CD14-positive monocyte (primary cell): Measurements from ENCODE around the gene C13orf46. TPM values are rescaled to one million over a fixed set of nuclear protein-coding genes. Genes with fewer than 3 reads are reported as not detected.
A peak's percentile ranks its signal among the peaks of the same experiment; 100 is the strongest.

Experiments used
- DNase-seq, 3 donors: peaks; one replicate each; pipeline ENCODE4 v3.0.0-alpha.2; 2011 to 2022
- H2AFZ ChIP-seq: 2 replicates; pipeline ENCODE4 v1.6.0; 2012; ENCODE audit warnings: mild to moderate bottlenecking, low read depth, low read length, inconsistent platforms; ENCODE audit not compliant: insufficient read depth, poor library complexity, severe bottlenecking
- H3K27ac ChIP-seq, 2 donors: 1 replicate in 1 of 2; 2 replicates in 1 of 2; pipeline ENCODE4 v1.5.1; 2012 to 2013; ENCODE audit warnings: low read length in 2 of 2, control low read depth in 1 of 2, inconsistent platforms in 1 of 2, low read depth in 1 of 2, mild to moderate bottlenecking in 1 of 2
- H3K27me3 ChIP-seq, 2 donors: one replicate each; pipeline versions ENCODE4 v1.6.0 to v1.6.1; 2011 to 2013; ENCODE audit warnings: low read length in 2 of 2; ENCODE audit not compliant: control insufficient read depth in 2 of 2, insufficient read depth in 2 of 2
- H3K36me3 ChIP-seq, 2 donors: replicated peaks in 1 of 2; 1 replicate in 1 of 2; 2 replicates in 1 of 2; pipeline versions ENCODE4 v1.5.1 to v1.6.1; 2012 to 2013; ENCODE audit warnings: low read length in 2 of 2, control low read depth in 1 of 2, inconsistent platforms in 1 of 2, mild to moderate bottlenecking in 1 of 2; ENCODE audit not compliant: insufficient read depth in 2 of 2, control insufficient read depth in 1 of 2
- H3K4me1 ChIP-seq, 2 donors: 1 replicate in 1 of 2; 2 replicates in 1 of 2; pipeline versions ENCODE4 v1.5.1 to v1.6.1; 2012 to 2013; ENCODE audit warnings: low read length in 2 of 2, control low read depth in 1 of 2, inconsistent platforms in 1 of 2, mild to moderate bottlenecking in 1 of 2, moderate library complexity in 1 of 2; ENCODE audit not compliant: insufficient read depth in 2 of 2, control insufficient read depth in 1 of 2
- H3K4me2 ChIP-seq: replicated peaks from 2 replicates; pipeline ENCODE3; 2012; ENCODE audit warnings: low read length, moderate library complexity, mild to moderate bottlenecking; ENCODE audit not compliant: poor library complexity, severe bottlenecking; ENCODE audit errors: extremely low read depth
- H3K4me3 ChIP-seq, 3 experiments: fragments of 200-600 bp in 1 of 3; sonication (generic) in 1 of 3; replicated peaks in 1 of 3; 1 replicate in 2 of 3; 2 replicates in 1 of 3; pipeline ENCODE4 v1.5.1; 2011 to 2013; ENCODE audit warnings: low read length in 3 of 3, mild to moderate bottlenecking in 3 of 3, control low read depth in 2 of 3, low read depth in 2 of 3, inconsistent platforms in 1 of 3, moderate library complexity in 1 of 3
- H3K79me2 ChIP-seq: 2 replicates; pipeline ENCODE4 v1.6.0; 2012; ENCODE audit warnings: mild to moderate bottlenecking, control low read depth, inconsistent platforms, low read length, moderate library complexity; ENCODE audit not compliant: insufficient read depth
- H3K9ac ChIP-seq: 2 replicates; pipeline ENCODE4 v1.6.0; 2017; ENCODE audit warnings: low read length, mild to moderate bottlenecking; ENCODE audit not compliant: insufficient read depth, poor library complexity, severe bottlenecking
- H3K9me3 ChIP-seq, 2 donors: replicated peaks in 1 of 2; 1 replicate in 1 of 2; 2 replicates in 1 of 2; pipeline versions ENCODE4 v1.5.1 to v1.6.1; 2012 to 2013; ENCODE audit warnings: low read length in 2 of 2, control low read depth in 1 of 2; ENCODE audit not compliant: control insufficient read depth in 1 of 2, insufficient read depth in 1 of 2
- H4K20me1 ChIP-seq: 2 replicates; pipeline ENCODE4 v1.6.0; 2012; ENCODE audit warnings: mild to moderate bottlenecking, low read length, control low read depth, moderate library complexity; ENCODE audit not compliant: insufficient read depth
- H3K27ac Mint-ChIP-seq, 7 donors: one replicate each; pipeline ENCODE4 v1.8.0; 2020; ENCODE audit warnings: mild to moderate bottlenecking in 7 of 7, mixed read lengths in 7 of 7, moderate library complexity in 6 of 7, inconsistent platforms in 2 of 7
- H3K27me3 Mint-ChIP-seq, 3 donors: one replicate each; pipeline ENCODE4 v1.8.0; 2021 to 2022; ENCODE audit warnings: low read depth in 3 of 3, mild to moderate bottlenecking in 3 of 3, mixed read lengths in 3 of 3, moderate library complexity in 3 of 3, inconsistent platforms in 1 of 3
- H3K36me3 Mint-ChIP-seq, 2 donors: one replicate each; pipeline ENCODE4 v1.8.0; 2020; ENCODE audit warnings: mixed read lengths in 2 of 2, inconsistent platforms in 1 of 2, mild to moderate bottlenecking in 1 of 2
- H3K4me1 Mint-ChIP-seq: one replicate; pipeline ENCODE4 v1.8.0; 2020; ENCODE audit warnings: mild to moderate bottlenecking, mixed read lengths
- H3K4me3 Mint-ChIP-seq, 2 donors: one replicate each; pipeline ENCODE4 v1.8.0; 2020; ENCODE audit warnings: mild to moderate bottlenecking in 2 of 2, mixed read lengths in 2 of 2, moderate library complexity in 1 of 2
- H3K9me3 Mint-ChIP-seq, 7 donors: one replicate each; pipeline ENCODE4 v1.8.0; 2020 to 2022; ENCODE audit warnings: mixed read lengths in 7 of 7, mild to moderate bottlenecking in 6 of 7, moderate library complexity in 6 of 7, inconsistent platforms in 2 of 7
- WGBS: methylation state at CpG from one replicate; pipeline ENCODE4 v1.1.5; 2013; ENCODE audit warnings: missing lambda C conversion rate; ENCODE audit not compliant: insufficient coverage; 5-methylcytosine and 5-hydroxymethylcytosine counted together
- intact Hi-C, 2 donors: fragments of 100-400 bp; cut with micrococcal nuclease; formaldehyde crosslinking; loops; one replicate each; pipeline versions ENCODE4 v1.15.0 to v1.15.1; 2023
- polyA plus RNA-seq, 3 donors: library from polyadenylated mRNA; depleted of rRNA in 1 of 3; unstranded in 2 of 3; stranded (reverse) in 1 of 3; fragments of 300-500 nt in 2 of 3; fragments of >200 nt in 1 of 3; fragmentation: Illumina TruSeq in 2 of 3; gene quantifications; 1 replicate in 2 of 3; 2 replicates in 1 of 3; pipeline ENCODE4 v1.2.3, GENCODE V29; 2012 to 2021
- TF ChIP-seq, protein P1 (sequence below): fragments of 200-600 bp; IDR thresholded peaks from one replicate; pipeline ENCODE4 v1.8.0; 2022; ENCODE audit warnings: antibody characterized with exemption, mild to moderate bottlenecking

Gene C13orf46
- polyA plus RNA-seq, 3 donors = 0.05 to 0.35 TPM; not detected in 1

DNA sequence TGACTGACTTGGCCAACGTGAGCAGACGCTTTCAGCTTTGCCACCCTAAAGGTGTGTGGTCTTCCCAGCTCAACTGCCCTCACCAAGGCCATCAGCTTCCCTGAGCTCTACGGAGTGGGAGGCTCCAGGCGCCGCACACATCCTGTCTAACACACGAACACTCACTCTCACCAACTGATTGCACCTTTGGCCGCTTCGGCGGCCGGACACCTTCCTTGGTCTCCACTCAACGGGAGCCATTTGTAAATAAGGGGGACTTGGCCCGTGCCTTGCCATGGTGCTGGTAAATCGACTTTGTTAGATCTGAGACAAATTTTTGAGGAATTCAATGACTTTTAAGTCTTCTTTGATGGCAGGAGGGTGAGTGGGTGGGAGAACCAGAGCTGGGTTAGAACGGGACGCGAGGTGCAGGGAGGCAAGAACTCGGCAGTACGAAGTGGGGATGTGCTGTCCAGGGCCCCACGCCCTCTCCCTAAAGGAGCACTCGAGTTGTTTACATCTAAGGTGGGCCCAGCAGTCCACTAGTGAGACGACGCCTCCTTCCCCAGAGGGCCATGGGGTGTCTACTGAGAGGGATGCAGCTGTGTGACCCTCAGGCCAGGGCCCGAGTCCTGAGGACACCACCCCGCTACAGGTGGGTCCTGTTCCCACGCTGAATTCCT lies 4.4 kb downstream of the C13orf46 start:
- TF ChIP-seq, protein P1, sequence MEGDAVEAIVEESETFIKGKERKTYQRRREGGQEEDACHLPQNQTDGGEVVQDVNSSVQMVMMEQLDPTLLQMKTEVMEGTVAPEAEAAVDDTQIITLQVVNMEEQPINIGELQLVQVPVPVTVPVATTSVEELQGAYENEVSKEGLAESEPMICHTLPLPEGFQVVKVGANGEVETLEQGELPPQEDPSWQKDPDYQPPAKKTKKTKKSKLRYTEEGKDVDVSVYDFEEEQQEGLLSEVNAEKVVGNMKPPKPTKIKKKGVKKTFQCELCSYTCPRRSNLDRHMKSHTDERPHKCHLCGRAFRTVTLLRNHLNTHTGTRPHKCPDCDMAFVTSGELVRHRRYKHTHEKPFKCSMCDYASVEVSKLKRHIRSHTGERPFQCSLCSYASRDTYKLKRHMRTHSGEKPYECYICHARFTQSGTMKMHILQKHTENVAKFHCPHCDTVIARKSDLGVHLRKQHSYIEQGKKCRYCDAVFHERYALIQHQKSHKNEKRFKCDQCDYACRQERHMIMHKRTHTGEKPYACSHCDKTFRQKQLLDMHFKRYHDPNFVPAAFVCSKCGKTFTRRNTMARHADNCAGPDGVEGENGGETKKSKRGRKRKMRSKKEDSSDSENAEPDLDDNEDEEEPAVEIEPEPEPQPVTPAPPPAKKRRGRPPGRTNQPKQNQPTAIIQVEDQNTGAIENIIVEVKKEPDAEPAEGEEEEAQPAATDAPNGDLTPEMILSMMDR = no peak
- Histone ChIP-seq H3K79me2 (no peaks in the 10 kb centered on the region), H3K27me3 (no peaks in the 10 kb centered on the region), H3K4me2 (no peak overlapping the region), H3K36me3 (peaks cover 1 to 8% of the 10 kb centered on the region in 2 donors), H3K4me1 (no peaks in the 10 kb centered on the region), H3K9ac (no peak overlapping the region), H3K9me3 (no peaks in the 10 kb centered on the region), H2AFZ (no peak overlapping the region), H3K4me3 (no peak overlapping the region), H4K20me1 (peaks cover 4% of the 10 kb centered on the region), H3K27ac (no peak overlapping the region)
- 98% methylated on average over 16 of the region's 25 CpGs for WGBS
- Mint-ChIP-seq H3K36me3 (peaks cover 14 to 19% of the 10 kb centered on the region in 2 donors), H3K4me3 (no peak overlapping the region), H3K4me1 (no peaks in the 10 kb centered on the region), H3K9me3 (peaks cover 0 to 2% (median 0%) of the 10 kb centered on the region in 7 donors), H3K27ac (no peak overlapping the region), H3K27me3 (peaks cover 0 to 3% (median 0%) of the 10 kb centered on the region in 3 donors)
- intact Hi-C loops = no loop called here
- DNase-seq = no peak

DNA sequence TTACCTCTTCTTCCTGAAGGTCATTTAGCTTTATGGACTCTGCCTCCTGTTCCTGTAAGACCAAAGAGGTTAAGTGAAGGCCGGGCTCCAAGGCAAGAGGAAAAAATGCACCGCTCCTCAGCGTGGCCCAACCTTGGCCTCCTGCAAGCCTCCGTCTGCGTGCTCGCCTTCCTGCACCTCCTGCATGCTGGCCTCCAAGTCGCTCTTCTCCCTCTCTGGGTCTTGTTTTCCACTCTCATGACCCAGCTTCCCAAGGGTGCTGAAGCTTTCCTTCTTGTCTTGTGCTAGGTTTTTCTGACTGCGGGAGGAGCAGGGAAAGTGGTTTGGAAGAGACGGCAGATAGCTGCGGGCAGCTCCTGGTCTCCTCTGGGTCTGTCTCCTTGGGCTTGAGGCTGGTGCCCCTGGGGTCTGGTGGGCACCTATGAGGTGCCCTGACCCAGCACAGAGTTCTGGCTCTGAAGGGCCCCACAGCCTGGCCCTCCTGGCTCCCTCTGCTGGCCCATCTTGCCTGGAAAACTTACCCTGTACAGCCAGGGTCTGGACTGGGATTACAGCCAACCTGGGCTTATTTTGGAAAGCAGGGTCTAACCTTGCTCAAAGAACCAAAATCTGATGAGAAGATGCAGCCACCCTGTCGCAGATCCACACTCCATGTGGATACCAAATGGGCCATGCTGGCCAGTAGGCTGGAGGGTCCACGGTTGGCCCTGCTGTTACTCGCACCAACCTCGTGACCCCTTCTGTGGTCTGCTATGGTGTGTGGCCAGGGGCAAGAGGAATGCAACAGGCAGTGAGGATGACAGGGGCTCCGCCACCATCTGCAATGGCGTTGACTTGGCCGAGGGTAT lies 5.2 kb downstream of the C13orf46 start:
- intact Hi-C loops = no loop called here
- Histone ChIP-seq H3K79me2 (no peaks in the 10 kb centered on the region), H3K27me3 (no peaks in the 10 kb centered on the region), H3K36me3 (peaks cover 0 to 3% of the 10 kb centered on the region in 2 donors), H3K4me2 (no peak overlapping the region), H3K9me3 (no peaks in the 10 kb centered on the region), H3K27ac (no peak overlapping the region), H3K9ac (no peak overlapping the region), H2AFZ (no peak overlapping the region), H3K4me1 (no peaks in the 10 kb centered on the region), H3K4me3 (no peak overlapping the region), H4K20me1 (peaks cover 4% of the 10 kb centered on the region)
- Mint-ChIP-seq H3K4me3 (no peak overlapping the region), H3K36me3 (peaks cover 10 to 14% of the 10 kb centered on the region in 2 donors), H3K27ac (peak overlapping the region in 2 of 7 donors; percentile 4 to 31), H3K27me3 (peaks cover 0 to 3% (median 0%) of the 10 kb centered on the region in 3 donors), H3K9me3 (peaks cover 0 to 2% (median 0%) of the 10 kb centered on the region in 7 donors), H3K4me1 (no peaks in the 10 kb centered on the region)
- DNase-seq = no peak
- WGBS = over 99% methylated on average over 16 of the region's 17 CpGs
- TF ChIP-seq, protein P1 = no peak
